B cell (primary cell): ENCODE results near the gene WDFY2.

Experiments
- CTCF ChIP-seq: fragments of 200-600 bp; IDR thresholded peaks from one replicate; pipeline ENCODE4 v1.8.0; 2022; ENCODE audit warnings: antibody characterized with exemption, mild to moderate bottlenecking
- EZH2 ChIP-seq: IDR thresholded peaks from 2 replicates; pipeline ENCODE4 v1.6.1; 2012; ENCODE audit warnings: borderline replicate concordance, low read depth, mild to moderate bottlenecking, moderate library complexity, low read length; ENCODE audit not compliant: insufficient read depth, poor library complexity, severe bottlenecking

DNA sequence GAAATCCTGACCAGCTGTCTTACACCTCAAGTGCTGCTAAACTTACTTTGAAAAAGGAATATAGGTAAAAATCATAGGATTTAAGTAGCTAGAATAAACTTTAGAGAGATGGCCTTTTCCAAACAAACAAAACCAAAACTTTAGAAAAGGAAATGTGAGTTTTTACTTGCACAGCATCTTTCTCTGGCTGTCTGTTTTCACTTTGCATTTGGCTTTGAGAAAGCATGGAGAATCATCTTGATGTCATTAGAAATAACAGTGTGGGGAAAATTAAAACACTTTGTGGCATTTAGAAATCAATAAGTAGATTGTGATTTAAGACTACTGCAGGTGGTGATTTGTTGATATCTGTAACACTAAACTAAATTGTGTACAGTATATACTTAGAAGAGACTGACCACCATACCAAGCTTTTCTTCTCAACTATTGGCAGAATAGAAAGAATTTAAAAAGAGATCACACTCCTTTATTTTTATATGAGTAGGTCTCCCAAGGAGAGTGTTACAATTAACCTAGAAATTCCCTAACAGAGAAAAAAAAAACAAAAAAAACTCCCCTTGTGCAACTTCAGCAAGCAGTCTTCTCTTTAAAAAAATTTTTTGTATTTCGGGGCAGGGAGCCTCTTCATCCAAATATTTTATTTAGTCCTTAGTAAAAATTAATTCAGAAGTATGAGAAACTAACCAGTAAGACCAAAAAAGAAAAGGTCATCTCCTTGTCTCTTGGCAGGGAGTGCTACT, 6.1 kb downstream of the WDFY2 start:
- TF ChIP-seq CTCF = no peak
- no peak for TF ChIP-seq EZH2
